Measurements from ENCODE around the gene GOLT1A. TPM values are rescaled to one million over a fixed set of nuclear protein-coding genes. Genes with fewer than 3 reads are reported as not detected.
A peak's percentile ranks its signal among the peaks of the same experiment; 100 is the strongest.

Gene GOLT1A
- total RNA-seq, 1 donor from 2014 or later: 22.4 TPM

DNA sequence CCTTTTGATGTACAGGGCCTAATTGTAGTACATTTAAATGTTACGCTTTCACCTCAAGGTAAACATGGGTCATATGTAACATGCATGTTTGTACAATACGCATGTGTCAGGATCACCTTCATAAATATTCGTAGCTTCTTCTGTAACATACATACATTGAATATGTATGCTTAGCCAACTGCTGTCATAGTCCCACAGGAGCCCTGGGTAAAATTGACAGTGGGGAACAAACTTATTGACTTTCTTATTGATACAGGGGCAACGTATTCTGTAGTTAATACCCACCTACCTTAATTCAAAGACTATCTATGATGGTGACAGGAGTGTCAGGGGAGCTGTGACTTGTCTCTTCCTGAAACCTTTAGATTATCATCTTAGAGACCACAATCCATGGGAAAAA lies 43.9 kb downstream of the GOLT1A start:
- DNase-seq: no peak
- H3K9me3 ChIP-seq: peaks cover 6% of the 10 kb centered on the region
- intact Hi-C loops (cut with DNase I): loop anchor here (10.0 kb wide), 1 partner anchor 195 kb away; no protein-coding TSS in a partner anchor
- no peak overlapping the region for H3K4me3 ChIP-seq
- H3K36me3 ChIP-seq: no peaks in the 10 kb centered on the region
- no peak overlapping the region for H3K27ac ChIP-seq
- H3K27me3 ChIP-seq: no peaks in the 10 kb centered on the region
- ATAC-seq: no peak
- H3K4me1 ChIP-seq: no peaks in the 10 kb centered on the region
- TF ChIP-seq, protein P1, sequence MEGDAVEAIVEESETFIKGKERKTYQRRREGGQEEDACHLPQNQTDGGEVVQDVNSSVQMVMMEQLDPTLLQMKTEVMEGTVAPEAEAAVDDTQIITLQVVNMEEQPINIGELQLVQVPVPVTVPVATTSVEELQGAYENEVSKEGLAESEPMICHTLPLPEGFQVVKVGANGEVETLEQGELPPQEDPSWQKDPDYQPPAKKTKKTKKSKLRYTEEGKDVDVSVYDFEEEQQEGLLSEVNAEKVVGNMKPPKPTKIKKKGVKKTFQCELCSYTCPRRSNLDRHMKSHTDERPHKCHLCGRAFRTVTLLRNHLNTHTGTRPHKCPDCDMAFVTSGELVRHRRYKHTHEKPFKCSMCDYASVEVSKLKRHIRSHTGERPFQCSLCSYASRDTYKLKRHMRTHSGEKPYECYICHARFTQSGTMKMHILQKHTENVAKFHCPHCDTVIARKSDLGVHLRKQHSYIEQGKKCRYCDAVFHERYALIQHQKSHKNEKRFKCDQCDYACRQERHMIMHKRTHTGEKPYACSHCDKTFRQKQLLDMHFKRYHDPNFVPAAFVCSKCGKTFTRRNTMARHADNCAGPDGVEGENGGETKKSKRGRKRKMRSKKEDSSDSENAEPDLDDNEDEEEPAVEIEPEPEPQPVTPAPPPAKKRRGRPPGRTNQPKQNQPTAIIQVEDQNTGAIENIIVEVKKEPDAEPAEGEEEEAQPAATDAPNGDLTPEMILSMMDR (IDR thresholded peaks at IDR 0.05): no peak

DNA sequence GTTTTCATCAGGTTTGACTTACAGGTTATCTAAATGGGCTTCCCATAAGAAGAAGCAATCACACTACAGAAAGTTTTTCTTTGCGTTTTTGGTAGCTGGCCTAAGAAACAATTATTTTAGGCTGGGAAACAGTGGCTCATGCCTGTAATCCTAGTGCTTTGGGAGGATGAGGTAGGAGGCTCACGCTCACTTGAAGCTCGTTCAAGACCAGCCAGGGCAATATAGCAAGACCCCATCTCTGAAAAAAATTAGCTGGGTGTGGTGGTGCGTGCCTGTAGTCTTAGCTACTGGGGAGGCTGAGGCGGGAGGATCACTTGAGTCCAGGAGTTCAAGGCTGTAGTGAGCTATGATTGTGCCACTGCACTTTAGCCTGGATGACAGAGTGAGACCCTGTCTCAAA lies 46.1 kb downstream of the GOLT1A start:
- DNase-seq (no peak), ATAC-seq (no peak)
- TF ChIP-seq, protein P1 (IDR thresholded peaks at IDR 0.05): no peak
- Histone ChIP-seq H3K4me3 (no peak overlapping the region), H3K27me3 (no peaks in the 10 kb centered on the region), H3K27ac (no peak overlapping the region), H3K4me1 (peaks cover under 1% of the 10 kb centered on the region), H3K9me3 (peaks cover 6% of the 10 kb centered on the region), H3K36me3 (no peaks in the 10 kb centered on the region)
- intact Hi-C loops (cut with DNase I): loop anchor here (10.0 kb wide), 1 partner anchor 197 kb away; no protein-coding TSS in a partner anchor

DNA sequence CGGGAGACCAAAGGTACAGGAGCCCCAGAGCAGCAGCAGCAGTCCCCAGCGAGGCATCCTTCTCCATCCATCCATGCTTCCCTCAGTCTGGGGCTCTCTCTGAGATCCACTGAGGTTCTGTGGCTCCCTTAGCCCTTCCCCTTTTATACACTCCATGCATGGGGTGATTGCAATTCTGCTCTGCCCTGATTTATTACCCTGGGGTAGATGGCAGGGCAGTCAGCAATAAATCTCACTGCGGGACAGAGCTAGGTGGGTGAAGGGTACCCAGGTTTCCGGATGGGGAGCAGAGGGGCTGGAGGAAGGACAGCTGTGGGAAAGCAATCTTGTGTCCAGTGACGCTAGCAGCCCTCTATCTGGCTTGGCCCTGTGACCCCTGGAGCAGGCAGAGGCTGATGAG lies 47.6 kb downstream of the GOLT1A start, which contains the start of gene REN:
REN (minus strand) TSS at position 119 of the 400 bp plus-strand sequence; CDS start at position 75, 44 bp downstream.
- Histone ChIP-seq H3K36me3 (no peaks in the 10 kb centered on the region), H3K4me1 (peaks cover 6% of the 10 kb centered on the region), H3K27me3 (no peaks in the 10 kb centered on the region), H3K27ac (no peak within 1 kb of the TSS), H3K9me3 (peaks cover 6% of the 10 kb centered on the region), H3K4me3 (no peak within 1 kb of the TSS)
- intact Hi-C loops (cut with DNase I): loop anchor here (10.0 kb wide), 1 partner anchor 199 kb away; no protein-coding TSS in a partner anchor
- ATAC-seq (no peak), DNase-seq (no peak)
- TF ChIP-seq, protein P1 (IDR thresholded peaks at IDR 0.05): no peak

DNA sequence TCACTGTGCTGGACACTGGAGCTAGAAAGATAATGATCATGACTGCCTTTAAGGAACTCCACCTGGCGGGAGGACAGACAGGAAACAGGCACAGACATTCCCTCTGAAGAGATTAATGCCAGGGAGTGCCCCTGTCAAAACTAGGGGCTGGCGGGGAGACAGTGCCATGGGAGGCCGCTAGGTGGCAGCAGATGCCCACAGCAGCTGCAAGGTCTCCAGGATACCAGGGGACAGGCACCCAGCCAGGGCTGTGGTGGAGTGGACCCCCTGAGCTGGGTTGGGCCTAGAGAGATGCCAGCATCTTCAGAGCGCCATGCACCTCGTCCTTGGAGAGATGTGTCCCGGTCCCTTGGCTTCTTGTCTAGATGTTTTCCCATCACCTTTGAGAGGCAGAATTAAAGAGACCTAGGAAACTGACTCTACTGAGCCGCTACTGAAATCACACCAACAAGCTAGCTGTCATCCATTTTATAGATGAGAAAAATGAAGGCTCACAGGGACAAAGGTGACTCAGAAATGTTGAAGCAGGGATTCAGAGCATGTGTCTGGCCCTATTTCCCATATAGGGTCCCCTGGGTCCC lies 51.2 kb downstream of the GOLT1A start:
- intact Hi-C loops (cut with DNase I): loop anchor here (10.0 kb wide), 1 partner anchor 202 kb away; no protein-coding TSS in a partner anchor
- no peak overlapping the region for H3K4me3 ChIP-seq
- TF ChIP-seq, protein P1 (IDR thresholded peaks at IDR 0.05): peak; percentile 100
- DNase-seq: peak; percentile 90
- H3K27ac ChIP-seq: no peak overlapping the region
- no peaks in the 10 kb centered on the region for H3K36me3 ChIP-seq
- peaks cover 6% of the 10 kb centered on the region for H3K4me1 ChIP-seq
- H3K27me3 ChIP-seq: no peaks in the 10 kb centered on the region
- peak; percentile 93 for ATAC-seq
- no peaks in the 10 kb centered on the region for H3K9me3 ChIP-seq

DNA sequence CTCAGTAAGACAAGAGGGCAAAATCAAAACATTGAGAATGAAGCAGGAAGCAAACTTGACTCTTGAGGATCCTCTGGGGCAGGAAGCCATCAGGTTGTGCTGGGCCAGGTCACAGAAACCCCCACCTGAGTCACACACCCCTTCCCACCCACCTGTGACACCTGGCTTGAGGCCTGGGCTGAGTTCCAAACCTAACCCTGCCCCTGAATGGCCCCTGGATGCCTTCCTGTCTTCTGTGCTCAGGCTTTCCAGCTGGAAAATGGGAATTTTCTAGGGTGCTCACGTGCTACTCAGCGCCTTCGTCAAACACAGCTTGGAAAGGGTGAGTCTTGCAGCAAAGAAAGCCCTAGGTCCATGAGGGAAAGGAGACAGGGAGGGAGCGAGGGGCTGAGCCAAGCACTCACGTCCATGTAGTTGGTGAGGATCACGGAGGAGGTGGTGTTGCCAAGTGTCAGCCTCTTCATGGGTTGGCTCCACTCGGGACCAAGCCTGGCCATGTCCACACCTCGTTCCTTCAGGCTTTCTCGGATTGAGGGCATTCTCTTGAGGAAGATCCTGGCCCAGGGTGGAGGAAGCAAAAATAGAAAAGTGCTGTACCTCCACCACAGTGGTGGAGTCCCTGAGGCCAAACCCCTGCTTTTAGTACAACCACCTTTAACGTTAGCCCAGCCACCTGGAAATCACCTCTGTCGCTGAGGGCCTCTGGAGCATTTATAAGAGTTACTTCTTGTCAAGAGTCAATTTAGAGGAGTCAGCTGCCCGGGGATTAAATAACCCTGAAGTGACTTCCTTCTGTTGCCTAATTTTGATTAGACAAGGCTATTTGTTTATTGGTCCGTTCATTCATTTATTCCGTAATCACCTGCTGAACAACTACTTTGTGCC lies 51.9 kb downstream of the GOLT1A start:
- DNase-seq (no peak), ATAC-seq (peak; percentile 54)
- TF ChIP-seq, protein P1 (IDR thresholded peaks at IDR 0.05): no peak
- Histone ChIP-seq H3K36me3 (no peaks in the 10 kb centered on the region), H3K4me1 (peaks cover 6% of the 10 kb centered on the region), H3K9me3 (no peaks in the 10 kb centered on the region), H3K27ac (no peak overlapping the region), H3K4me3 (no peak overlapping the region), H3K27me3 (no peaks in the 10 kb centered on the region)
- intact Hi-C loops (cut with DNase I): loop anchor here (10.0 kb wide), 1 partner anchor 203 kb away; no protein-coding TSS in a partner anchor
